Fibroblast of gingiva (primary cell): ENCODE measurements around the gene RASGEF1C.
A peak's percentile ranks its signal among the peaks of the same experiment; 100 is the strongest.

ENCODE experiments used
- DNase-seq: peaks from one replicate; pipeline ENCODE4 v3.0.0-alpha.2; 2011; ENCODE audit warnings: low read depth

The RASGEF1C gene

DNA sequence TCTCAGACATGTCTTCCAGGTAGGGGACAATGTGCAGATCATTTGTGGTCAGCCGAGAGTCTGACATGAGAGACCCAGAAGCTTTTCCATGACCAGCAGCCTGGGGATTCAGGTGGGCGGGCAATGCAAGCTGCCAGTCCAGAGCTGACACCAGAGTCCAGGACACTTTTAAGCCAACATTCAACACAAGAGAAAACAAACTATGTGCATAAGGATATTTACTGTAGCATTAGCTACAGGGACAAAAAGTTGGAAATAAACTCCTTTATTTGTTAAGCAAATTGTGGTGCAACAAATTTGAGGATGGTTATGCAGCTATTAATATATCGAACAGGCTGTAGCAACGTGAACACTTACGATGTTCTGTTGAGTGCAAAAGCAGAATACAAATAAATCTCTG, 127.5 kb downstream of the RASGEF1C start:
- DNase-seq: no peak

DNA sequence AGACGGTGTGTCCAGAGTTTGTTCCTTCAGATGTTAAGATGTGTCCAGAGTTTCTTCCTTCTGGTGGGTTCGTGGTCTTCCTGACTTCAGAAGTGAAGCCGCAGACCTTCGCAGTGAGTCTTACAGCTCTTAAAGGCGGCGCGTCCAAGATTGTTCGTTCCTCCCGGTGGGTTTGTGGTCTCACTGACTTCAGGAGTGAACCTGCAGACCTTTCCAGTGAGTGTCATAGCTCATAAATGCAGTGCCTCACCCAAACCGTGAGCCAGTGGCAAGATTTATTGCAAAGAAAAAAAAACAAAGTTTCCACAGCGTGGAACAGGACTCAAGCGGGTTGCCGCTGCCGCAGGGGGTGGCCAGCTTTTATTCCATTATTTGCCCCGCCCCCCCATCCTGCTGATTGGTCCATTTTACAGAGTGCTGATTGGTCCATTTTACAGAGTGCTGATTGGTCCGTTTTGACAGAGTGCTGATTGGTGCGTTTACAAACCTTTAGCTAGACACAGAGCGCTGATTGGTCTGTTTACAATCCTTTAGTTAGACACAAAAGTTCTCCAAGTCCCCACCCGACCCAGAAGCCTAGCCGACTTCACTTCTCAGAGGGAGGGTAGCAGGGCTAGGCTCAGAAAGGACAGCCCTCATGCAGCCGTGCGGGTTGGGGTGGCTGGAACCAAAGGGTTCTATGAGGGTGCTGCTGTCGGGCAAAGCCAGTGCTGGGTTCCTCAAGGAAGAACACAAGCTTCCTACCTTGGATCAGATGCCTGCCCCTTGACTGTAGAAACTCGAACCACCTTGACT, 128.3 kb downstream of the RASGEF1C start:
- DNase-seq: no peak

DNA sequence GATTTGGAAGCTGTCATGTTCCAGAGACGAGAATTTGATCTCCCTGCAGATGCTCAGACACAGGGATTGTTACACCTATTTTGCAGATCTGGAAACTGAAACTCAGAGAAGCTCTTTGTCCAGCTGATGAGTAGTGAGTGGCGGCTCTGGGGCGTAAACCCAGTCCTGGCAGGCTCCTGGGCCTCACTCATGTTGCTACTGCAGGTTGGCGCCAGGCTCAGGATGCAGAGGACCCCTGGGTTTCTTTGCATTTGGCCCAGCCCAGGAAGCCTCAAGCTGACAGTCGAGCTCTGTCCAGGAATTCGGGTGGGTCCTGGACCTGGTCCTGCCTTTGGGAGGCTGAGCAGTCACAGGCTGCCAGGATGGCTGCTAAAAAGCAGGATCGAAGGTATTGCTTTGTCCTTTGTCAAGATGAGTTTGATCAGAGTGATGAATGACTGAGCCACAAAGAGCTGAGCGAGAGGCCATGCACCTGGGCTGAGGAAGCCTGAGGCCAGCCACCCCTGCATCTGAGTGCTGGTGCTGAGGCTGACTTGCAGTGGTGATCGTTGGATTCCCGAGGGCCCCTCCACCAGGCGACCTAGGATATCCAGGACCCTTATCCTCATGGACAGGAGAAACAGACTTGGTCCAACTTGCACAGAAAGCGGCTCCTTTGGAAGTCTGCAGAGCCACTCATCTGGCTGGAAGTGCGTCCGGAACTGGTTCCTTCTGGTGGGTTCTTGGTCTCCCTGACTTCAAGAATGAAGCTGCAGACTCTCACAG, 129.1 kb downstream of the RASGEF1C start:
- no peak for DNase-seq

GRCh38 chr5:180078348-180078747, 130.7 kb downstream of the RASGEF1C start:
- no peak for DNase-seq

DNA sequence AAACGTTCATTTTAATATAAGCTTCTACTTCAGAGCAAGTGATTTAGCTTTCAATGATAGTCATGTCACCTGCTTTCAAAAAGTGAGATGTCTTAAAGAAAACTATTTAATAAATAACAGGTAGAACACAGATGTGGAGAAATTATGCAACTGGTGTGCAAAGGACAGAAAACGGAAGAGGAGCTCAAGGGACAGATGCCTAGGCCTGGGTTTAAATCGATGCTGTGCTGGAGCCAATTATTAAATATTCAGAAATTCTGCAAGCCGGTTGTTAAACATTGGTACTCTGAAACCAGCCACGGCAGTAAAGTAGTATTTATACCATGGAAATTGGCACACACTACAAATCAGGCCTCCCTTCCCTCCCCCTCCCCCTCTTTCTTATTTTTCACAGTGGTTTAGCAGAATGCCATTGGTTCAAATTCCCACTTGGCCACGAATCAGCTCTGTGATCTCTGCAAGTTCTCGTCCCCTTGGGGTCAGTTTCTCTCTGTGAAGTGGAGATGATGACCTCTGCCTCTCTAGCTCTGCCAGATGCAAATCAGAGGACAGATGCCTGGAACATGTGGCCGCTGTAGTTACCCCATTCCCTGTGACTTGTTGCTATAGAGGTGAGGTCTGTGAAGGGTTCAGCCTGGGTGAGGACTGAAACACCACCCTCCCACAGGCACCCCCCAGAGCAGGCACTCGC, 131.3 kb downstream of the RASGEF1C start:
- no peak for DNase-seq

GRCh38 chr5:180075703-180076102, 133.3 kb downstream of the RASGEF1C start:
- no peak for DNase-seq

DNA sequence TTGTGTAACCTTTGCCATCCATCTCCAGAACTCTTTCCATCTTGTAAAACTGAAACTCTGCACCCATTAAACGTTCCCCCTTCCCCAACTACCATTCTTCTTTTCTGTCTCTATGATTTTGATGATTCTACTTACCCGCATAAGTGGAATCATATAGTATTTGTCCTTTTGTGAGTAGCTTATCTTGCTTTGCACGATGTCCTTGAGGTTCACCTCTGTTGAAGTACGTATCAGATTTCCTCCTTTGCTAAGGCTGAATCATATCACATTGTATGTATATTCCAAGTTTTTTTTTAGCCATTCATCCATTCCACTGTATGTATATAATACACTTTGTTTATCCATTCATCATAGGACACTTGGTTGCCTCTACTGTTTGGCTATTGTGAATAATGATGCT, 134.5 kb downstream of the RASGEF1C start:
- DNase-seq: no peak

- DNase-seq: no peak
These were observed 136.5 kb downstream of the RASGEF1C start for GRCh38 chr5:180072556-180072955.

- no peak for DNase-seq
These were observed 136.8 kb downstream of the RASGEF1C start for GRCh38 chr5:180072256-180072548.

DNA sequence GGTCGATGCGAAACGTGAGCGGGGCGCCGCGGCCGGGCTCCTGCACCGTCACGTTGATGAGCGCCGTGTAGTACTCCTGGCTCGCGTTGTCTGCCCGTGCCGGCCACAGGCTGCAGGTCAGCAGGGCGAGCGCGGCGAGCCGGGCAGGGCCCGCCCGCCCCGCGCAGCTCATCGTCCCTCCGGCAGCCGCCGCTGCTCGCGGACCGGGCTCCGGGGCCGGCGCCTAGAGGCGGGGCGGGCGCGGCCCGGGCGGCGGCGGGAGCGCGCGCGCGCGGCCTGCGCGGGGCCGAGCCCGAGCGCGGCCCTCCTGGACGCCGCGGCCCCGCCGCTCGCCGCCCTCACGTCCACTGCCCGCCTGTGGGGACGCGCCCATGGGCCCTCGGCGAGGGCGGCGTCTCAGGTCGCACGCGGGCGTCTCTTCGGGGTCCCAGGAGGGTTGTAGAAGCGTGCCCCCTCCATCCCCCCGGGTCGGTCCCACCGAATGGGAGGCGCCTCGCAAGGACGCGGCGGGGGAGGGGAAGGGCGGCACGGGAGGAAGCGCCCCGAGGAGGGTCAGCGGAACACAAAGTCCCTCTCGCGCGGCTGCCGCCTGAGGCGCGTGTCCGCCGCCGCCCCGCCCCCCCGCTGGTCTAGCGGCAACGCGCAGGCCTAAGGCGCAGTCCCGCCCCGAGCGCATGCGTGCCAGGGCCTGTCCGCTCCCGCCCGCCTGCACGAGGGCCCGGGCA, 137.3 kb downstream of the RASGEF1C start, which contains the start of gene RNF130:
Gene RNF130 (minus strand): TSS at position 229 of the 725 bp plus-strand sequence. CDS start 57 bp downstream, at position 172.
- DNase-seq: peak; percentile 92

DNA sequence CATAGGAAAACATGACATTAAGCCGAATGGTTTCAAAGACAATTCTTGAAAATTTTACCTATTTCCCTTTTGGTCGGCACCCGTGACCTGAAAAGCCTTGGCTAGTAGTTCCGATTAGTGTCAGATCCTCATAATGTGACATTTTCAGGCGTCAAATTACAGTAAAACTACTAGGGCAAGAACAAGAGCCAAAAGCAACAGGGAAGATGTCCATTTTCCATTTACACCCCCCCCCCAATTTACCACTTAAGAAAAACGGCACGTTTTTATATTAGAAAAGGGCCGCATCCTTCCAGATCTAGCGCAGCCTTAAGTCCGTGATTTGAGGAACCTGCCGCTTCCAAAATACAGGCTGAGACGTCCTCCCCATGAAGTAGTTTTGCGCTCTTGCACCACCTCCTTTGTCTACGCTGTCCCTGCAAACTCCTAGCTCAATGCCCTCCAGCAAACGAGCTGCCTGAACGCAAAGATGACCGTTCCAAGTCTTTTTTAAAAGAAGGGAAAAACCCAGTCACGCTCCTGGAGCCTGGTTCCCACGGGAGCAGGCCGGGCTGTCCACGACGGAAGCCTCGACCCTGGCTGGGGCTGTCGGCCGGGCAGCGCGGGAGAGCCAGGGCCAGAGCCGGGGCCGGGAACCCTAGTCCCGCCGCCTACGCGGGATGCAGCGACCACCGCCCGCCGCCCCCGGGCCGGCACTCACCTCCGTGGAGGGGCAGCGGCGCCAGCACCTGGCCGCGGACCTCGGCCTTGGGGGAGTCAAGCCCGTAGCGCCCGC, 138.1 kb downstream of the RASGEF1C start:
- DNase-seq: peak; percentile 47

GRCh38 chr5:180069589-180070247, 139.3 kb downstream of the RASGEF1C start:
- DNase-seq: no peak

DNA sequence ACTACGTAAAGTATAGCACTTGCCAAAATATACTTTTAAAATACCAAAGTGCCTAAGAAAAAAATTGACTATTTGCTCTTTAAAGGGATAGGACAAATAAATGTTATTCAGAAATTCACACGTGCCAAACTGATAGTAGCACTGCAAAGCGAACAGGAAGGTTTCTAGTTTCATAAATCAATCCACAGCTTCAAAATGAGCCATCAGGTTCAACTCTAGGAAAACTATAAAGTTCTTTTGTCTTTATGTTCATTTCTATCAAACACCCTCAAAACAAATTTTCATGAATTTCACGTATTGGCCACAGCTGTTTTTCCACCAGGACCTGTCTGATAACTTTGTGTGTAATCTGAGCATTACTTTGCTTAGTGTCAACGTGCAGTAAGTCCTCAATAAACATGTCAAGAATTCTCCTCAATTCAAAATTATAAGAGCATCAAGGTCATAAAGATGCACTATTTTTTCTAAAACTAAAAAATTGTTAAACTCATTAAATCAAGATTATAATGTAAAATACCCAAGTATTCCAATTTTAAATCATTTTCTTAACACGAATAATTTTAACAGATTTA, 140.4 kb downstream of the RASGEF1C start:
- no peak for DNase-seq

DNA sequence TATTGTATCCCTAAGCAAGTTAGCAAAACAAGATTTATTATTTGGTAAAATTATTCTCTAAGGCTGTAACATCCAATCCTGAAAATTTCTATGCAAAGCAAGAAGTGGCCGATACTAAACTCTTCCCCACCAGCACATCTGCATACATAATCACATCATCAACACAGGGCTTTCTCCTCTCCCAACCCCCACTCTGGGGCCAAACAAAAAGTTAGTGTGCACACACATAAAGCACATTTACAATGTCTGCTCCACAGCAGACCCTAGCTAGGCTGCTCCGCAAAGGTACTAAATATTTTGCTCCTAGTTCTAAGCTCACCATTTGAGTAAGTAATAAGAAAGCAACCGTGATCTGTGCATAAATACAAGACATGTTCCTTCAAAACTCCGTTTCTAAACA, 141.0 kb downstream of the RASGEF1C start:
- DNase-seq: no peak

DNA sequence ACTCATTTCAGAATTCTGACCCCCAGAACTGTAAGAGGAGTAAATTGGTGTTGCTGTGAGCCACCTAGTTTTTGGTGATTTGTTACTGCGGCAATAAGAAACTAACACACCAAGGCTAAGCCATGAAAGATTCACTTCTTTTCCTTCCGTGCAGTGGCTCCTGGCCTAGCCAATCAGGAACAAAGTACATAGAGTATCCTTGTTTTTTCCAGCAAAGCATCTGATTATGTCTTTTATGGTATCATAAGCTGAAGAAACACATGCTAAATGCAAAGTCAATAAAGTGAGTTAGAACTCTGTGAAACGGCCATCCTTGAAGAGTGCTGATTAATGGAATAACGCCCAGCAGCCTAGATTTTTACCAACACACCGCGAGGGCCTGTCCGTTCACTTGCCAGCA, 148.8 kb downstream of the RASGEF1C start:
- no peak for DNase-seq

GRCh38 chr5:180059326-180059725, 149.7 kb downstream of the RASGEF1C start:
- DNase-seq: no peak

- DNase-seq: no peak
These were observed 152.9 kb downstream of the RASGEF1C start for GRCh38 chr5:180056153-180056552.

GRCh38 chr5:180054226-180054625, 154.8 kb downstream of the RASGEF1C start:
- DNase-seq: no peak

DNA sequence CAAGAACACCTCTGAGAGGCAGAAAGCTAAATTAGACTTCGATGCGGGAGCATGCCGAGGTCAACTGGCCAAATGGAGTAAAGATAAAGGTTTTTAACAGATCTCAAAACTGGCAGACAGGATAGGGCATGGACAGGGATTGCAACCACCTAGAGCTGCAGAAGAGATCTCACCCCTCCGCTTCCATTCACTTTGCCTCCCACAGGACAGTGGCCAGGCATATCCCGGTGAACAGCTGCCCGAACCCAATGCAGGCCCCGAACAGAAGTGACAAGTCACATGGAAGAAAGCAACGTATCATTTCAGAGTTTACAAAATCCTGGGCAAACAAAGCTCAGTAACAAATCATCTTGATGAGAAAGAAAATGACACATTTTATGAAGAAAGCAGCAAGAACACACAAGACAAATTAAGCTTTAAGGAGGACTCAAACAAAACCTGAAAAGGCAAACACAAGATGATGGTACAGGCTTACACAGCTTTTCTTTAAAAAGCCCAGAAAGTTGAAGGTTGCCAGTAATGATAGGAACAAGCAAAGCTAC, 155.9 kb downstream of the RASGEF1C start:
- DNase-seq: no peak

GRCh38 chr5:180052211-180052818, 156.7 kb downstream of the RASGEF1C start:
- no peak for DNase-seq
